A549 (cell line): Measurements from ENCODE around the gene UNC5B. TPM values are rescaled to one million over a fixed set of nuclear protein-coding genes. Genes with fewer than 3 reads are reported as not detected.

Experiments used
- ATAC-seq, 2 experiments: fragments of 200-7000 bp in 1 of 2; fragments of >200 bp in 1 of 2; cut with Nextera tagmentation in 1 of 2; cut with Tn5 transposase in 1 of 2; 3 replicates each; pipeline versions ENCODE4 v1.8.0 to v1.9.1; 2018 to 2020; ENCODE audit warnings: mild to moderate bottlenecking in 1 of 2, moderate library complexity in 1 of 2
- CTCF ChIA-PET: fragments of 300-600 bp; sonication (Branson Sonifier 250); formaldehyde crosslinking; extraction: SDS; loops from one replicate; lab custom pipeline; 2021; ENCODE audit warnings: antibody characterized with exemption, inconsistent platforms; lab: Yijun Ruan, JAX
- POLR2A ChIA-PET: fragments of 350-600 bp; formaldehyde crosslinking; extraction: SDS; loops from one replicate; lab custom pipeline; 2021; ENCODE audit warnings: antibody characterized with exemption, inconsistent platforms; lab: Yijun Ruan, JAX
- DNase-seq, 2 experiments: peaks; one replicate each; pipeline versions ENCODE4 v3.0.0 to v3.0.0-alpha.2; 2011 to 2016; ENCODE audit warnings: low read depth in 1 of 2, low spot score in 1 of 2
- FAIRE-seq: peaks from 2 replicates; lab custom pipeline; 2011; peaks lifted over from hg19 to GRCh38; lab: Jason Lieb, UNC
- H3K27ac ChIP-seq, 2 experiments: fragments of >200 bp; sonication (Bioruptor Twin); formaldehyde crosslinking; 3 replicates each; pipeline ENCODE4 v1.5.1; 2016 to 2017
- H3K4me1 ChIP-seq: fragments of >200 bp; sonication (Bioruptor Twin); formaldehyde crosslinking; 3 replicates; pipeline ENCODE4 v1.6.1; 2016
- H3K4me2 ChIP-seq: fragments of >200 bp; sonication (Bioruptor Twin); formaldehyde crosslinking; 3 replicates; pipeline ENCODE4 v1.6.1; 2016
- H3K4me3 ChIP-seq: fragments of >200 bp; sonication (Bioruptor Twin); formaldehyde crosslinking; 3 replicates; pipeline ENCODE4 v1.5.1; 2016
- H3K9me3 ChIP-seq: fragments of >200 bp; sonication (Bioruptor Twin); formaldehyde crosslinking; 3 replicates; pipeline ENCODE4 v1.6.1; 2016
- CBX2 ChIP-seq: fragments of 200-600 bp; sonication (generic); IDR thresholded peaks from 2 replicates; pipeline ENCODE4 v1.6.1; 2016; ENCODE audit warnings: low read depth, mild to moderate bottlenecking, borderline replicate concordance
- CBX8 ChIP-seq: fragments of 200-600 bp; sonication (generic); IDR thresholded peaks from 2 replicates; pipeline ENCODE4 v1.6.1; 2016
- CHD4 ChIP-seq: fragments of 200-600 bp; sonication (generic); IDR thresholded peaks from 2 replicates; pipeline ENCODE4 v1.6.1; 2016; ENCODE audit warnings: antibody characterized with exemption, mild to moderate bottlenecking, borderline replicate concordance
- E2F6 ChIP-seq: IDR thresholded peaks from 2 replicates; pipeline ENCODE4 v1.6.1; 2012; ENCODE audit warnings: low read depth, borderline replicate concordance
- EHMT2 ChIP-seq: fragments of 200-600 bp; sonication (generic); IDR thresholded peaks from 2 replicates; pipeline ENCODE4 v1.6.1; 2016; ENCODE audit warnings: antibody characterized with exemption, low read depth, mild to moderate bottlenecking, moderate library complexity
- ELK1 ChIP-seq: fragments of 150-350 bp; IDR thresholded peaks from 2 replicates; pipeline ENCODE4 v1.6.1; 2014; ENCODE audit warnings: low read depth, mild to moderate bottlenecking, low read length
- GATA3 ChIP-seq: IDR thresholded peaks from 2 replicates; pipeline ENCODE4 v1.6.1; 2012; ENCODE audit warnings: borderline replicate concordance
- KDM5A ChIP-seq: fragments of 200-600 bp; sonication (generic); IDR thresholded peaks from 2 replicates; pipeline ENCODE4 v1.6.1; 2016; ENCODE audit warnings: antibody characterized with exemption, mild to moderate bottlenecking
- NR3C1 ChIP-seq: fragments of >200 bp; sonication (Bioruptor Twin); formaldehyde crosslinking; IDR thresholded peaks from 3 replicates; pipeline ENCODE4 v1.6.1; 2017
- PHF8 ChIP-seq: fragments of 200-600 bp; sonication (generic); IDR thresholded peaks from 2 replicates; pipeline ENCODE4 v1.6.1; 2016; ENCODE audit warnings: low read depth, mild to moderate bottlenecking, antibody characterized with exemption, moderate library complexity, borderline replicate concordance
- POLR2AphosphoS2 ChIP-seq: conservative IDR thresholded peaks from 2 replicates; pipeline ENCODE4 v1.6.1; 2012; ENCODE audit warnings: low read length, improper control_type of control experiment, inconsistent platforms
- RARB ChIP-seq: fragments of 250-450 bp; sonication (Bioruptor Pico); IDR thresholded peaks from 2 replicates; pipeline ENCODE4 v1.8.0; 2021; ENCODE audit warnings: mild to moderate bottlenecking, moderate library complexity
- ZNF302 ChIP-seq: fragments of 250-450 bp; sonication (Bioruptor Pico); IDR thresholded peaks from 2 replicates; pipeline ENCODE4 v1.9.0; 2021; ENCODE audit warnings: inconsistent platforms, mild to moderate bottlenecking, moderate library complexity
- ZSCAN20 ChIP-seq: fragments of 250-450 bp; sonication (Bioruptor Pico); IDR thresholded peaks from 2 replicates; pipeline ENCODE4 v1.8.0; 2022; ENCODE audit warnings: mild to moderate bottlenecking, moderate library complexity
- WGBS: methylation state at CpG from one replicate; pipeline ENCODE4 v1.1.6; 2017; ENCODE audit errors: missing lambda C conversion rate; 5-methylcytosine and 5-hydroxymethylcytosine counted together
- polyA plus RNA-seq, 4 experiments: library from polyadenylated mRNA; depleted of rRNA in 3 of 4; stranded (reverse); fragments of >200 nt; fragmentation: RNase III in 1 of 4; extraction: RNeasy Plus Mini Kit Qiagen cat#74134 plus additional on column Dnase treatment in 1 of 4; gene quantifications; 2 replicates in 3 of 4; 3 replicates in 1 of 4; pipeline ENCODE4 v1.2.3, GENCODE V29; 2011 to 2017
- TF ChIP-seq, protein P1 (sequence below): fragments of 200-600 bp; sonication (generic); IDR thresholded peaks from 2 replicates; pipeline ENCODE4 v1.6.1; 2016; ENCODE audit warnings: antibody characterized with exemption, mild to moderate bottlenecking, moderate library complexity

Gene UNC5B
- polyA plus RNA-seq, 2 of the 4 experiments (the other 2 are of a cell fraction), result 0.14 to 1.0 TPM

DNA sequence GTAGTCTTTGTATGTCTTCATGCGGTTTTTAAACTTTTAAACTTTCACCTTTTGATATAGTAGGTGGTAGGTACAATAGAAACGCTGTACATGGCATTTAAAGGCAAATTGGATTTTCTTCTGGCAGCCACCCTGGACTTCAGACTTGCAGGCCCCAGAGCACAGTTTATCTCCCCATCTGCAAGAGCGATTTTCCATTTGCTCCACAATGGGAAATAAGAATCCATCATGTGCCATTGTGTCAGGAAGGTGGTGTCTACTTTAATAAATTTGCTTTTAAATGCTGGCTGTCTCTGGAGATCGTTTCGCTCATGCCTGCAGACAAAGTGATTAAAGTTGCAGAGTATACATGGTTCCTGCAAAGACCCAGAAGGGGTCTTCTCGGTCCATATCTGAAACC lies 38.9 kb downstream of the UNC5B start (continued):
- TF ChIP-seq, protein P1, sequence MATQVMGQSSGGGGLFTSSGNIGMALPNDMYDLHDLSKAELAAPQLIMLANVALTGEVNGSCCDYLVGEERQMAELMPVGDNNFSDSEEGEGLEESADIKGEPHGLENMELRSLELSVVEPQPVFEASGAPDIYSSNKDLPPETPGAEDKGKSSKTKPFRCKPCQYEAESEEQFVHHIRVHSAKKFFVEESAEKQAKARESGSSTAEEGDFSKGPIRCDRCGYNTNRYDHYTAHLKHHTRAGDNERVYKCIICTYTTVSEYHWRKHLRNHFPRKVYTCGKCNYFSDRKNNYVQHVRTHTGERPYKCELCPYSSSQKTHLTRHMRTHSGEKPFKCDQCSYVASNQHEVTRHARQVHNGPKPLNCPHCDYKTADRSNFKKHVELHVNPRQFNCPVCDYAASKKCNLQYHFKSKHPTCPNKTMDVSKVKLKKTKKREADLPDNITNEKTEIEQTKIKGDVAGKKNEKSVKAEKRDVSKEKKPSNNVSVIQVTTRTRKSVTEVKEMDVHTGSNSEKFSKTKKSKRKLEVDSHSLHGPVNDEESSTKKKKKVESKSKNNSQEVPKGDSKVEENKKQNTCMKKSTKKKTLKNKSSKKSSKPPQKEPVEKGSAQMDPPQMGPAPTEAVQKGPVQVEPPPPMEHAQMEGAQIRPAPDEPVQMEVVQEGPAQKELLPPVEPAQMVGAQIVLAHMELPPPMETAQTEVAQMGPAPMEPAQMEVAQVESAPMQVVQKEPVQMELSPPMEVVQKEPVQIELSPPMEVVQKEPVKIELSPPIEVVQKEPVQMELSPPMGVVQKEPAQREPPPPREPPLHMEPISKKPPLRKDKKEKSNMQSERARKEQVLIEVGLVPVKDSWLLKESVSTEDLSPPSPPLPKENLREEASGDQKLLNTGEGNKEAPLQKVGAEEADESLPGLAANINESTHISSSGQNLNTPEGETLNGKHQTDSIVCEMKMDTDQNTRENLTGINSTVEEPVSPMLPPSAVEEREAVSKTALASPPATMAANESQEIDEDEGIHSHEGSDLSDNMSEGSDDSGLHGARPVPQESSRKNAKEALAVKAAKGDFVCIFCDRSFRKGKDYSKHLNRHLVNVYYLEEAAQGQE, result no peak
- TF ChIP-seq NR3C1, result no peak
- no peak for TF ChIP-seq POLR2AphosphoS2
- TF ChIP-seq ZSCAN20, result no peak
- TF ChIP-seq ZNF302 (CRISPR knock-in tag), result no peak
- no peak for TF ChIP-seq EHMT2
- TF ChIP-seq CBX2, result no peak
- TF ChIP-seq RARB (CRISPR knock-in tag), result no peak

DNA sequence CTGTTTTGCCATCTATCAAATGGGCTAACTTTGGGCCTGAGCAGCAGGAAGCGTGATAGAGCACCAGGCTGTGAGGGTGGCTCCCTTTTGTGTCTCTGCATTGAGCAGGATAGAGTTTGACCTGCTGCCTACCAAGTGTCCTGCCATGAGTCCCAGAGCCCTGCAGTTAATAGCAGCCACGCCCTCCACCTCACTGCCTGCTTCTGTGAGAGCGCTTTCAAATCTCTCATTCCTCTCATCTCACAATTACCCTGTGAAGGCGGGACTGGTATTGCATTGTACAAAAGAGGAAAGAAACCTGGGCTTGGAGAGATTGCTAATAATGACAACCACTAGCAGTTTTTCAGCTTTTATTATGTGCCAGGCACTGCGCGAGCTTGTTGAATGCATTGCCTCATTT lies 39.9 kb downstream of the UNC5B start:
- no peak for TF ChIP-seq ZSCAN20
- TF ChIP-seq, all 56 proteins: peak for 0
- FAIRE-seq (no peak), DNase-seq (no peak), ATAC-seq (no peak)
- ChIA-PET CTCF (interaction anchor here (1.1 to 2.0 kb wide), 4 partner anchors 12 to 33 kb away, joined by 4 to 9 read pairs (median 5); no protein-coding TSS in a partner anchor), POLR2A (no interaction called here)
- Histone ChIP-seq H3K4me2 (no peak overlapping the region), H3K27ac (no peak overlapping the region), H3K9me3 (no peaks in the 10 kb centered on the region), H3K4me3 (no peak overlapping the region), H3K4me1 (peaks cover under 1% of the 10 kb centered on the region; the same call in 2 of the 3 replicates)
- WGBS, result 76% methylated on average over 6 of the region's 6 CpGs

- Histone ChIP-seq H3K9me3 (no peaks in the 10 kb centered on the region), H3K4me2 (no peak overlapping the region), H3K4me1 (no peaks in the 10 kb centered on the region), H3K27ac (no peak overlapping the region), H3K4me3 (no peak overlapping the region)
- ATAC-seq (no peak), FAIRE-seq (no peak), DNase-seq (no peak)
- no peak for TF ChIP-seq E2F6
- no peak for TF ChIP-seq CHD4
- TF ChIP-seq GATA3, result no peak
- ChIA-PET POLR2A (no interaction called here), CTCF (interaction anchor here (0.8 to 2.0 kb wide), 3 partner anchors 9 to 31 kb away, joined by 3 to 9 read pairs (median 3); no protein-coding TSS in a partner anchor)
- 80% methylated on average over 17 of the region's 17 CpGs for WGBS
Measured at GRCh38 chr10:71253981-71254818, 41.8 kb downstream of the UNC5B start.

DNA sequence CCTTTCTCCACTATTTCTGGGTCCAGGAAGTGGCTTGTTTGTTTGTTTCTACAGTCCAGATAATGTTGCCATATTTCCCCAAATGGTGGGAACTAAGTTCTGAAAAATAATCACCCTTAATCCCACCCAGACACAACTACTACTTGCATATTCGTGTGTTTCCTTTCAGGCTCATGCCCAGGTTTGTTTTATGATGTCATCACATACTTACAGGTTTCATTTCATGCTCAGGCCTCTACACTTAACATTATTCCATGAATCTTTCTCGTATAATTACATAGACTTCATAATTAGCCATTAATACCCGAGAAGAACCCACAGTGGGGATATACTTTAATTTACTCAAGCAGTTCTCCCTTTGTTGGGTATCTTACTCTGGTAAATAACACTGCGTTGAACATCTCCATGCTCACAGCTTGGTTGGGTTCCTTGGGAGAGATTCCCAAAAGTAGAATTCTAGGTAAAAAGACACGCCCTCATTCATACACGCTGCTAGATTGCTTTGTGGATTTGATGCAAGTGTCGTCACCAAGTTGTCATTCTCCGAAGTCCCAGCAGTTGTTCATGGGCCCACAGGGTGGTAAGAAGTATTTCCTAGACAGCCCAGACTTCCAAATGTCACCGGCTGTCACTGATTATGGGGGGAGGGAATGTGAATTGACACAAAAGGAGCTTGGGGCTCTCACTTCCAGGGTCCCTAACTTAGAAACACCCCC lies 42.6 kb downstream of the UNC5B start:
- WGBS, result 56% methylated on average over 9 of the region's 9 CpGs
- no peak for TF ChIP-seq POLR2AphosphoS2
- TF ChIP-seq ELK1, result no peak
- no peak for TF ChIP-seq ZNF302 (CRISPR knock-in tag)
- no peak for TF ChIP-seq KDM5A
- TF ChIP-seq CBX8, result no peak
- TF ChIP-seq RARB (CRISPR knock-in tag), result no peak
- TF ChIP-seq, protein P1, result no peak
- TF ChIP-seq PHF8, result no peak
- POLR2A ChIA-PET, result no interaction called here
- CTCF ChIA-PET, result interaction anchor here (1.1 to 2.1 kb wide), 3 partner anchors 13 to 18 kb away, joined by 3 to 7 read pairs (median 6); no protein-coding TSS in a partner anchor
- DNase-seq (no peak), FAIRE-seq (no peak), ATAC-seq (no peak)
- Histone ChIP-seq H3K4me2 (no peak overlapping the region), H3K4me1 (no peaks in the 10 kb centered on the region), H3K27ac (no peak overlapping the region), H3K4me3 (no peak overlapping the region), H3K9me3 (no peaks in the 10 kb centered on the region)
